GM12872 (cell line): ENCODE measurements around the gene MAPT.
A peak's percentile ranks its signal among the peaks of the same experiment; 100 is the strongest.

ENCODE experiments used
- TF ChIP-seq, protein P1 (sequence below): IDR thresholded peaks from 3 replicates; pipeline ENCODE4 v1.5.1; 2011; ENCODE audit warnings: low read depth, mild to moderate bottlenecking, low read length, moderate library complexity; ENCODE audit not compliant: insufficient read depth

The MAPT gene

DNA sequence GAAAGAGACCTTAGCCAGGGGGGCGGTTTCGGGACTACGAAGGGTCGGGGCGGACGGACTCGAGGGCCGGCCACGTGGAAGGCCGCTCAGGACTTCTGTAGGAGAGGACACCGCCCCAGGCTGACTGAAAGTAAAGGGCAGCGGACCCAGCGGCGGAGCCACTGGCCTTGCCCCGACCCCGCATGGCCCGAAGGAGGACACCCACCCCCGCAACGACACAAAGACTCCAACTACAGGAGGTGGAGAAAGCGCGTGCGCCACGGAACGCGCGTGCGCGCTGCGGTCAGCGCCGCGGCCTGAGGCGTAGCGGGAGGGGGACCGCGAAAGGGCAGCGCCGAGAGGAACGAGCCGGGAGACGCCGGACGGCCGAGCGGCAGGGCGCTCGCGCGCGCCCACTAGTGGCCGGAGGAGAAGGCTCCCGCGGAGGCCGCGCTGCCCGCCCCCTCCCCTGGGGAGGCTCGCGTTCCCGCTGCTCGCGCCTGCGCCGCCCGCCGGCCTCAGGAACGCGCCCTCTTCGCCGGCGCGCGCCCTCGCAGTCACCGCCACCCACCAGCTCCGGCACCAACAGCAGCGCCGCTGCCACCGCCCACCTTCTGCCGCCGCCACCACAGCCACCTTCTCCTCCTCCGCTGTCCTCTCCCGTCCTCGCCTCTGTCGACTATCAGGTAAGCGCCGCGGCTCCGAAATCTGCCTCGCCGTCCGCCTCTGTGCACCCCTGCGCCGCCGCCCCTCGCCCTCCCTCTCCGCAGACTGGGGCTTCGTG lies at the start of gene MAPT:
Gene MAPT (plus strand): TSS at position 533 of the 763 bp plus-strand sequence. CDS start 67,784 bp downstream, outside the sequence.
- TF ChIP-seq, protein P1, sequence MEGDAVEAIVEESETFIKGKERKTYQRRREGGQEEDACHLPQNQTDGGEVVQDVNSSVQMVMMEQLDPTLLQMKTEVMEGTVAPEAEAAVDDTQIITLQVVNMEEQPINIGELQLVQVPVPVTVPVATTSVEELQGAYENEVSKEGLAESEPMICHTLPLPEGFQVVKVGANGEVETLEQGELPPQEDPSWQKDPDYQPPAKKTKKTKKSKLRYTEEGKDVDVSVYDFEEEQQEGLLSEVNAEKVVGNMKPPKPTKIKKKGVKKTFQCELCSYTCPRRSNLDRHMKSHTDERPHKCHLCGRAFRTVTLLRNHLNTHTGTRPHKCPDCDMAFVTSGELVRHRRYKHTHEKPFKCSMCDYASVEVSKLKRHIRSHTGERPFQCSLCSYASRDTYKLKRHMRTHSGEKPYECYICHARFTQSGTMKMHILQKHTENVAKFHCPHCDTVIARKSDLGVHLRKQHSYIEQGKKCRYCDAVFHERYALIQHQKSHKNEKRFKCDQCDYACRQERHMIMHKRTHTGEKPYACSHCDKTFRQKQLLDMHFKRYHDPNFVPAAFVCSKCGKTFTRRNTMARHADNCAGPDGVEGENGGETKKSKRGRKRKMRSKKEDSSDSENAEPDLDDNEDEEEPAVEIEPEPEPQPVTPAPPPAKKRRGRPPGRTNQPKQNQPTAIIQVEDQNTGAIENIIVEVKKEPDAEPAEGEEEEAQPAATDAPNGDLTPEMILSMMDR: peak; percentile 91

DNA sequence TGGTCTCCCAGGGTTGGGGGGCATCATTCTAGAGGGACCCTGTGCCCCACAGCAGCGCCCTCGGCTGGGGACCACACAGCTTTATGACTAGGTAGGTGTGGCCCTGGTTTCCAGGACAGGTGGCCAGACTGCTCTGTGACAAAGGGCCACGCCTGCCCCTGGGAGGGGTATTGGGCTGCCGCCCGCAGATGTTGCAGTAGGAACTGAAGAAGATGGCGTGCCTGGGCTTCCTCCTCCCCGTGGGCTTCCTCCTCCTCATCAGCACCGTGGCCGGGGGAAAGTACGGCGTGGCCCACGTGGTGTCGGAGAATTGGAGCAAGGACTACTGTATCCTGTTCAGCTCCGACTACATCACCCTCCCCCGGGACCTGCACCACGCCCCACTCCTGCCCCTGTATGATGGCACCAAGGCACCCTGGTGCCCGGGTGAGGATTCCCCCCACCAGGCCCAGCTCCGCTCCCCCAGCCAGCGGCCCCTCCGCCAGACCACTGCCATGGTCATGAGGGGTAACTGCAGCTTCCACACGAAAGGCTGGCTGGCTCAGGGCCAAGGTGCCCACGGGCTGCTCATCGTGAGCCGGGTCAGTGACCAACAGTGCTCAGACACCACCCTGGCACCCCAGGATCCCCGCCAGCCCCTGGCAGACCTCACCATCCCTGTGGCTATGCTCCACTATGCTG lies 49.5 kb upstream of the MAPT start, which contains the start of gene SPPL2C:
Gene SPPL2C (plus strand): TSS at position 187 of the 681 bp plus-strand sequence. CDS start 26 bp downstream, at position 213.
- TF ChIP-seq, protein P1: no peak

DNA sequence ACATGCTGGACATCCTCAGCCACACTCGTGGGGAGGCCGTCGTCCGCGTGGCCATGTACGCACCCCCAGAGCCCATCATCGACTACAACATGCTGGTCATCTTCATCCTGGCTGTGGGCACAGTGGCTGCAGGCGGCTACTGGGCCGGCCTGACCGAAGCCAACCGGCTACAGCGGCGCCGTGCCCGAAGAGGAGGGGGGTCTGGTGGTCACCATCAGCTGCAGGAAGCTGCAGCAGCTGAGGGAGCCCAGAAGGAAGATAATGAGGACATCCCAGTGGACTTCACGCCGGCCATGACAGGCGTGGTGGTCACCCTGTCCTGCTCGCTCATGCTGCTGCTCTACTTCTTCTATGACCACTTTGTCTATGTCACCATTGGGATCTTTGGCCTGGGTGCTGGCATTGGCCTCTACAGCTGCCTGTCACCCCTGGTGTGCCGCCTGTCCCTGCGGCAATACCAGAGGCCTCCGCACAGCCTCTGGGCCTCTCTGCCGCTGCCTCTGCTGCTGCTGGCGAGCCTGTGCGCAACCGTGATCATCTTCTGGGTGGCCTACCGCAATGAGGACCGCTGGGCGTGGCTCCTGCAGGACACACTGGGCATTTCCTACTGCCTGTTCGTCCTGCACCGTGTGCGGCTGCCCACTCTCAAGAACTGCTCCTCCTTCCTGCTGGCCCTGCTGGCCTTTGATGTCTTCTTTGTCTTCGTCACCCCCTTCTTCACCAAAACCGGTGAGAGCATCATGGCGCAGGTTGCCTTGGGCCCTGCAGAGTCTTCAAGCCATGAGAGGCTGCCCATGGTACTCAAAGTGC lies 48.8 kb upstream of the MAPT start:
- TF ChIP-seq, protein P1: no peak

DNA sequence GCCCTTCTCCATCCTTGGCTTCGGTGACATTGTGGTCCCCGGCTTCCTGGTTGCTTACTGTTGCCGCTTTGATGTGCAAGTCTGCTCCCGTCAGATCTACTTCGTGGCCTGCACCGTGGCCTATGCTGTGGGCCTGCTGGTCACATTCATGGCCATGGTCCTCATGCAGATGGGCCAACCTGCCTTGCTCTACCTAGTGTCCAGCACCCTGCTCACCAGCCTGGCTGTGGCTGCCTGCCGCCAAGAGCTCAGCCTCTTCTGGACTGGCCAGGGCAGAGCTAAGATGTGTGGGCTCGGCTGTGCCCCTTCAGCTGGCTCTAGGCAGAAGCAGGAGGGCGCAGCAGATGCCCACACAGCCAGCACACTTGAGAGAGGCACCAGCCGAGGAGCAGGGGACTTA lies 48.1 kb upstream of the MAPT start:
- TF ChIP-seq, protein P1: no peak

- TF ChIP-seq, protein P1: no peak
Observed at GRCh38 chr17:45846646-45847045, 47.7 kb upstream of the MAPT start.

GRCh38 chr17:45847101-45847500 lies 47.3 kb upstream of the MAPT start:
- TF ChIP-seq, protein P1: no peak

- TF ChIP-seq, protein P1: no peak
Observed at GRCh38 chr17:45847747-45848146, 46.6 kb upstream of the MAPT start.
